GM11168 (cell line): ENCODE results near the gene RPL7L1.
"Not testable (repeated sequence)": the region's sequence is repeated elsewhere in the genome, so short reads cannot be mapped to it uniquely, and the experiment has no call there.

ENCODE experiments used
- in situ Hi-C: fragments of 300-500 bp; cut with MboI; formaldehyde crosslinking; loops from one replicate; pipeline ENCODE4 v1.12.0; 2022; ENCODE audit warnings: low sequenced_read_pairs; ENCODE audit not compliant: unreplicated experiment

RPL7L1 gene

DNA sequence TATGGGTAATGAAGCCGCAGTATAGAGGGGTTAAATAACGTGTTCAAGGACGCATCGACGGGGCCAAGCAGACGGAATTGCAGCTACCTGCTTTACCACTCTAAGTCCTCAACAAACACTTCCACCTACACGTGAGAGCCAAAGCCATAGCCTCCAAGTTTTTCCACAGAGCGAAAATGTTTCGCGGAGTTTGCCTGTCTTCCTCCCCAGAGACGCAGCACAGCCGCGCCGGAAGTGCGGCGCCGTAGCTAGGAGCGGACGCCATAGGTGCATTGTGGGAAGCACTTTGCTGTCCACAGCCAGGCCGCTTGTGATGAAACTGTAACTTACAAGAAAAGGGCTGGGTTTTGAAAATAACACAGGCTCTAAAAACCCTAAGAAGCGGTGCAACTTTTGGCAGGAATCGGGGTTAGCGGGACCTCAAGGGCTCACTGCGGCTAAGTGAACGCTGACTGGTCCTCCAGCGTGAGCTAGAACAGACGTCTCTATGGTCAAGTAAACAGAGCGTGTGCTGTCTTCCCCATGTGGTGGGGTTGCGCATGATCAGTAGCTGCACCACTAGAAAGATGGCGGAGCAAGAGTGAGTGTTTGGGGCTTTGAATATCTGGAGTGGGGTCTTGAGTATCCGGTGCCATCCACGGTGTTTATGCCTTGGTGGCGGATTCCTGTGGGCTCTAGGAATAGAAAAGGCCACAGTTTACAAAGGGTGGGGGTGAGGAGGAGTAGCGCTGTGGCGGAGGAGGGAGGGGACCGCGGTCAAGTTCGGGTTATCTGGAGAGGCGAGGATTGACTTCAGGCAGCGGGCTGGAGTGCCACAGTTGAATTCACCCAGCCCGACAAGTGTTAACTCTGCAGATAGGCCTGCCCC lies at the start of gene RPL7L1:
TSS of gene RPL7L1 (plus strand) at position 245 of the 868 bp plus-strand sequence. CDS start at position 540, 295 bp downstream.
- in situ Hi-C loops, result loop anchor here (10.0 kb wide), 1 partner anchor 215 kb away; no protein-coding TSS in a partner anchor

DNA sequence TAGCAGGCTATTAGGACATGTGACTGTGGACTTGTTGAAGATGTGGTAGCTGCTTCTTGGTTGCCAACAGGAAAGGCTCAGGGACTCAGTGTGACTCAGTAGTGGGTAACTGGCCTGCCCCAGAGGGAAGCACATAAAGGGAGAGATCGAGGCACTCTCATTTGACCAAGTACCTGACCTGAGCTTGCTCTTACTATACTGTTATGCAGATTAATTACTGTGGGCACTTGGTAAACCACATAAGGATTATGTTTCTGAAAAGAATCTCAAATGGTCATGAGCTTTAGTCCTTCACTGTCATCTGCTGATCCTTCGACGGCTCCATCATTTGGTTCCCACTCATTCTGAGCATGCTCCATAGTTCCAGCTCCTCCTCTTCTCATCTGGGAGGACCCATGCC lies 48.2 kb upstream of the RPL7L1 start:
- in situ Hi-C loops, result no loop called here

DNA sequence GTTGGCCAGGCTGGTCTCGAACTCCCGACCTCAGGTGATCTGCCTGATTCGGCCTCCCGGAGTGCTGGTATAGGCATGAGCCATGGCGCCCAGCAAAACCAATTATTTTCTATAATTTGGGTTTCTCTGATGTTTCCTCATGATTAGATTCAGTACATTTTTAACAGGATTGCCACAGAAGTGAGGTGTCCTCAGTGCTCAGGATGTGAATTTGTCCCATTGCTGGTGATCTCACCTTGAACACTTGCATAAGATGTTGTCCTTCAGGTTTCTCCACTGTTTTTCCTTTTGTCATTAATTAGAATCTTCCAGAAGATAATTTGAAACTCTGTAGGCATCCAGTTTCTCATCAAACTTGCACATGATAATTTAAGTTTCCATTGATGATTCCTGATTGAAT lies 45.4 kb upstream of the RPL7L1 start:
- in situ Hi-C loops, result no loop called here

DNA sequence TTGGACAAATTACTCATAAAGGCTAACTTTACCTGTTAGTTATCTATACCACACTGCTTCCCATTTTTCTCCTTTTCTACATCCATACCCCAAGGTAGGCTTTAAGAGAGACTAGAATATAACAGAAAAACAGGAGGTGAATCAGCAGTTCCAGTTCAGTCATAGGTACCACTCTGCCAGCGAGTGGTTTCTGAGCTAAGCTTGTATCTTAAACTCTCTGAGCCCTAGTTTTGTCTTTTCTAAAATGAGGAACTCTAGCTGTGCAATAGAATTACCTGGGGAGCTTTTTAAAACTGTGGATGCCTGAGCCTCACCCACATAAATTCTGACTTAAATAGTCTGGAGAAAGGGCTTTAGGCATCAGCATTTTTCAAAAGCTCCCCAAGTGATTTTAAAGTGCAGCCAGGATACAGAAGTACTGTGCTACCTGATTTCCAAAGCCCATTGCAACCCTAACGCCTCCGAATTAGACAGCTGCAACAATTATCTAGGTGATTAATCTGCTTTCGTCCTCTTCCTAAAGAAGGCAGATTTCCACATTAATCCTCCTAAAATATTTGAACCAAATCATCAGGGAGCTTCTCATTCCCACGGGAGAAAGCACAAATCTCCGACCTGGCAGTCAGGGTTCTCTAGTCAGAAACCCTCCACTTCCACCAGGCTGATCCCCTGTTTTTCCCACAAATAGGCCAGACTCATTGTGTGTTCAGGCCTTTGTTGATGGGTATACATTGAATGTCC lies 37.4 kb upstream of the RPL7L1 start:
- in situ Hi-C loops, result no loop called here

DNA sequence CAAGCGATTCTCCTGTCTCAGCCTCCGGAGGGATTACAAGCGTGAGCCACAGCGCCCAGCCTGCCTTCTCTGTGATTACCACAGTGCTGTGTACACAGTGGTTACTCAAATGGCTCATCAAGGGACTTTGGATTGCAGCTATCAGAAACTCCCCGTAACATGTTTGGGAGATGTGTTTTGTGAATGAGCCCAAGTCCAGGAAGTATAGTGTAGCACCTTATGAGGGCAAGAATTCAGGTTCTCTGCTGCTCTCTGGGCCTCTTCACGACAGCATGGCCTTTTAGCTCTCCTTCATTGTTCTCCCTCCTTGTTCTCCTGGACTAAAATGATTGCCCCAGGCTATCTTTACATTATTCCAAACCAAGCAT lies 34.1 kb upstream of the RPL7L1 start:
- in situ Hi-C loops, result no loop called here

DNA sequence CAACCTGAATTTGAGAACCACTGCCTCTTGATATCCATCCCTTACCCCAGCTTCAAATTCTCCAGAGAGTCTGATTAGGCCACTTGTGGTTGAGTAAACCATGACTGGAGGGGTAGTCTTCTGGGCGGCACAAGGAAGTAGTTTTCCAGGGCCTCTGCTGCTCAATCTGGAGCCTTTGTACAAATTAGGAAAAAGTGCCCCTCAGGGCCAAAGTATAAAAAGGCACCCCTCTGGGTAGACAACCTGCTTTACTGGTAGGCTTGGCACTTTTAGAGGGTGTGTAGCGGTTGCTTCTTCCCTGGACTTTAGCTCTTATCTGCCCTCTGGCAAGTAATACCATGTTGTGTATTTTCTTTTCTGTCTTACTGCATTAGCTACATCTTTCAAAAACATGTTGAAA lies 32.9 kb upstream of the RPL7L1 start:
- in situ Hi-C loops, result no loop called here

DNA sequence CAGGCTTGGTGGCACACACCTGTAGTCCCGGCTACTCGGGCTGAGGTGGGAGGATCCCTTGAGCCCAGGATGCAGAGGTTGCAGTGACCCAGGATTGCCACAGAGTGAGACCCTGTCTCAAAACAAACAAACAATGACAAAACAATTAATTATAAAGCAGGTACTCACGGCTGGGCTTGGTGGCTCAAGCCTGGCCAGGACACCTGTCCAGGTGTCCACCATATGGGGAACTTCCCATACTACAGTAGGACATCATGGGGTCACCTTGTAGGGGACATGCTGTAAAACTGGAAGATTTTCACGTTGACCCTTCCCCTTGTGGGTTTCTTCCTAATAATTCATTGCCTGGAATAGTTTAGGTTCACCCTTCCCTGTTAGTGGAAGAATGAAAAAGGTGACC lies 30.7 kb upstream of the RPL7L1 start:
- in situ Hi-C loops, result no loop called here

DNA sequence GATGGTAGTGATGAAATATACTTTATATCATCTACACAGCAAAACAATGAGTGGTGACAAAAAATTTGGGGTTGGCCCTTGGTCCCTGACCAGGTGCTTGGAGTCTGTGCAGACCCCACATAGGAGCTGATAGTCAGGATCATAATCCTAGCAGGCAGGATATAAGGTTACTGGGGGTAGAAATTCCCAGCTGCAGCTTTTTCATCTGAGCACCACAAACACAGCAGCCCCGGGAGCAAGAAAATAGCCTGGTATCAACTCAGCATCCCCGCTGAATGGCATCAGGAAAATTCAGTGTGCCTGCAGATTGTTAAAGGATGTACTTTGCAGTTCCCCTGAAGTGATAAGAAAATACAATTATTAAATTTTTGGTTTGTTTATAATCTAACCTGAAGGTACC lies 27.8 kb upstream of the RPL7L1 start:
- in situ Hi-C loops, result no loop called here

DNA sequence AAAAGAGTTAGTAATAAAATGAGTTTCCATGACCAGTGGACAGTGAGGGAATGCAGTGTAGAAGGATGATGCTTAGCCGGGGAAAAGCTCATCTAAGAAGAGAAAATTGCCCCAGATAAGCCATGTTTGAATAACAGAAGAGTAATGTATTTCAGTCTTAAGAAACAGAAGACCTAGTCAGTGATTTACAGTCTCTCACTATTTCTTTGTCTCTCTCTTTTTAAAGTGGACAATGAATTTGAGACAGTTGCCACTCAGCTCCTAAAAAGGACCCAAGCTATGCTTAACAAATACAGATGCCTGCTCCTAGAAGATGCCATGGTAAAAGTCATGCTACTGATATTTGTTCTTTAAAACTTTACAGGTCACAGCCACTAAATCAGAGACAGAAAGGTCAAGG lies 19.4 kb upstream of the RPL7L1 start:
- in situ Hi-C loops, result no loop called here

DNA sequence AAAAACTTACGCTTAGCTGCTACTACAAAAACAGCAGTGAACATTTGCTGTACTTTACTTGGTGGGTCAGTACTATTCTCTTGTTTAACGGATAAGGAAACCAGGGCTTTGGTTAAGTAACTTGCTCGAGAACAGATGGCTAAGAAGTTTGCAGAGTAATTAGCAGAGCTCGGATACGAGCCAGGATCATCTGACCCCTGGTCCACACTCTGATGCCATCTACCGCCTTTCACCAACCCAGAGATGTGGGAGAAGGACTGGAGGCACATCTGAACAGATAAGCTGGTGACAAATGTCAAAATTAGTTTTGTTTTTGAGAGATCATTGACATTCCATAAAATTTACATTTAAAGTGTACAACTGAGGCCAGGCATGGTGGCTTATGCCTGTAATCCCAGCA lies 18.9 kb upstream of the RPL7L1 start:
- in situ Hi-C loops, result no loop called here

DNA sequence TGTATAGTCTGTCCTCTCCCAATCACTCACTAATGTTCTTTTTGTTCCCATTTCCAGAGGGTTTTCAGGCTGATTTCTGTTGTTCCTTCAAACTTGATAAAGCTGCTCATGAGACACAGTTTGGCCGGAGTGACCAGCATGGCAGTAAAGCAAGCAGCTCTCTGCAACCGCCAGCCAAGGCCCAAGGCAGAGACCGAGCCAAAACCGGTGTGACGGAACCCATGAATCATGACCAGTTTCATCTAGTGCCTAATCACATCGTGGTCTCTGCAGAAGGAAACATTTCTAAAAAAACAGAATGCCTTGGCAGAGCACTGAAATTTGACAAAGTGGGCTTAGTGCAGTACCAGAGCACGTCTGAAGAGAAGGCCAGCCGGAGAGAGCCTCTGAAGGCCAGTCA lies 14.8 kb upstream of the RPL7L1 start:
- in situ Hi-C loops, result no loop called here

DNA sequence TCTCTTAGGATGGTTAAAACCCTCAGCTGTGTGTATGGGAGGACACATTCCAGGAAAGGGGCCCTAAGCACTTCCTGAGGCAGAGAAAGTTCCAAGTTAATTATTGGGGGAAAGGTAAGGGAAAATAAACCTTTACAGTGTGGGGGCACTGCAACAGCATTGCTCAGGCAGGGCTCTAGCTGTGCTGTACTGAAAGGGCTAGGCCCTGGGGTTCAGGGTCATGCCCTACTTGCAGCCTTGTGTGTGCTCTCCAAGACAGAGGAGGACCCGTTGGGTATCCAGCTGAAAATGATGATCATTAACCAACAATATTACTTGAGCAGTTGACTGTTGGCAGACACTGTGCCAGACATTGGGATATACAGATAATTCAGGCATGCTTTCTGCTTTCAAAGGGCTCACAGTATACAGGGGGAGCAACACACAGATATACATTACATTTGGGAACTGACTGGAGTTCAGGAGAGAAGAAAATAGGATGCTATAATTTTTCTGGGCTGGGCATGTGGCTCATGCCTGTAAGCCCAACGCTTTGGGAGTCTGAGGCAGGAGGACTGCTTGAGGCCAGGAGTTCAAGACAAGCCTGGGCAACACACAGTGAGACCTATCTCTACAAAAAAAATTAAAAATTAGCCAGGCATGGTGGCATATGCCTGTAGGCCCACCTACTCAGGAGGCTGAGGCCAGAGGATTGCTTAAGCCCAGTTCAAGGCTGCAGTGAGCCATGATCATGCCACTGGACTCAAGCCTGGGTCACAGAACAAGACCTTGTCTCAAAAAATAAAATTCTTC lies 9.1 kb upstream of the RPL7L1 start:
- in situ Hi-C loops, result loop anchor here (10.0 kb wide), 1 partner anchor 206 kb away; no protein-coding TSS in a partner anchor

DNA sequence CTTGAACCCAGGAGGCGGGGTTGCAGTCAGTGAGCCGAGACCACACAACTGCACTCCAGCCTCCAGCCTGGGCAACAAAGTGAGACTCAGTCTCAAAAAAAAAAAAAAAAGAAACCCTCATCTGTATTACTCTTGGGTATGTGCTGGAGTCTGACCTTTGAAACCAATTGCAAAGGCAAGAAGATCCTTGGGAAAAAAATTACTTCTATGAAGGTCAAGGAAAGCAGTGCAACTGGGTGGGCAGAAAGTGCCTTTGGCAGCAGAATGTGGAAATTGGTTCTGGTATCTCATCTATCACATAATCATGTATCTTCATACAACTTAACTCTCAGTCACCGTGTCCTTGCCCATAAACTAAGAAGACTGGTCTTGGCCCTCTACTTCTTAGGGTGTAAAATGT lies 7.7 kb upstream of the RPL7L1 start:
- in situ Hi-C loops, result loop anchor here (10.0 kb wide), 1 partner anchor 207 kb away; no protein-coding TSS in a partner anchor

DNA sequence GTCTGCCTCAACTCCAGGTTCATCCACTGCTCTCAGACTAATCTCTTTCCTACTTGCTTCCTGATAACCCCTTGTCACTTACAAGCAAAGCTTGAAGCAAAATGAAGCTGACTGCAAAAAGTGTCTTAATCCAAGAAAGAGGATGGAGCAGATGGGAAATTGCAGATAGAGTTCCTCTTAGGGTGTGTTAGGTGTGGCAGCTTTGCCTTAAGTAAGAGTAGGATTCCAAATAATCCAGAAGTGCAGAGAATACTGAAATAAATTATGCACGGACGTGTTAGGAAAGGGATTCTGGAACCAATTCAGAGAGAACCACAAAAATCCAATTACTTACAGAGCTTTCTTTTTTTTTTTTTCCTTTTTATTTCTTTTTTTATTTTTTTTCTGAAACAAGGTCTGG lies 6.1 kb upstream of the RPL7L1 start:
- in situ Hi-C loops, result loop anchor here (10.0 kb wide), 1 partner anchor 209 kb away; no protein-coding TSS in a partner anchor

DNA sequence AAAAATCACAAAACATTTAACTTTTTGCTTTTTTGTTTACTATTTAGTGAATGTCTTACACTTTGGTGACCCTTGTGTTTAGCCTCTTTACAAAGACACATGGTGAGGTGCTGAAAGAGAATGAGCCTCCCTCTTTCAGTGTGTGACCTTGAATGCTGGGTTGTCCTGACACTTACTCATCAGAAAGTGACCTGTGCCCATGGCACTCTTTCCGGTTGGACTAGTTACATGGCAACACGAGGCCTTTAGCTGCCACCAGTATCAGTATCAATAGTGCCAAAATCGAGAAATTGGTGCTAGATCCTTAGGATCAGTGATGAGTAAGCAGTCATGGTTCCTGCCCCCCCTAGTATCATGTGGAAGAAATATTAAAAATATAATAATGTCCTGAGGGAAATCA lies 1.7 kb upstream of the RPL7L1 start:
- in situ Hi-C loops, result loop anchor here (10.0 kb wide), 1 partner anchor 213 kb away; no protein-coding TSS in a partner anchor

DNA sequence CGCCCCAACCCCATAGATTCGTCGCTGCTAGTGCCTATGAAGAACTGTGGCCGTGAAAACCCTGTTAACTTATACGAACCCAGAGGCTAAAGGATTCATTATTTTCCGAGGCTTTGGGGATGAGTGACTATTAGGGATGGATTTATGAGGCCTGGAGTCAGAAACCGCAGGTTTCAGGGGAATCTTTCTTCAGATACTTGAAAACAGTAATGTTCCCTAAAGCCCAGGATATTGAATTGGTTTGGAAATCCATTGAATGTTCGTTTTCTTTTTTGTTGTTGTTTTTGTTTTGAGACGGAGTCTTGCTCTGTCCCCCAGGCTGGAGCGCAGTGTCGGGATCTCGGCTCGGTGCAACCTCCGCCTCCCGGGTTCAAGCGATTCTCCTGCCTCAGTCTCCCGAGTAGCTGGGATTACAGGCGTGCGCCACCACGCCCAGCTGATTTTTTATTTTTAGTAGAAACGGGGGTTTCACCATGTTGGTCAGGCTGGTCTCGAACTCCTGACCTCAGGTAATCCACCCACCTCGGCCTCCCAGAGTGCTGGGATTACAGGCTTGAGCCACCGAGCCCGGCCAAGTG lies 913 bp downstream of the RPL7L1 start:
- in situ Hi-C loops, result not testable (repeated sequence)

DNA sequence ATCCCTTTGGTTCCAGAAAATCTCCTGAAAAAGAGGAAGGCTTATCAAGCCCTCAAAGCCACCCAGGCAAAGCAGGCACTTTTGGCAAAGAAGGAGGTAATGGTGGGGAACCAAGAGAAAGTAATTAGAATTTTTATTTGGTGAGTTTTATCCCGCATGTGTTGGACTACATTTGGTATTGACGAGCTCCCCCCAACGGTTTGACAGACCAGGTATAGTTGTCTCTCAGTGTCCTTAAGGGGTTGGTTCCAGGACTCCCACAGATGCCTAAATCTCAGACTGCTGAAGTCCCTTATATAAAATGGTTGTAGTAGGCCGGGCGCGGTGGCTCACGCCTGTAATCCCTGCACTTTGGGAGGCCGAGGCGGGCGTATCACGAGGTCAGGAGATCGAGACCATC lies 1.5 kb downstream of the RPL7L1 start:
- in situ Hi-C loops, result not testable (repeated sequence)

DNA sequence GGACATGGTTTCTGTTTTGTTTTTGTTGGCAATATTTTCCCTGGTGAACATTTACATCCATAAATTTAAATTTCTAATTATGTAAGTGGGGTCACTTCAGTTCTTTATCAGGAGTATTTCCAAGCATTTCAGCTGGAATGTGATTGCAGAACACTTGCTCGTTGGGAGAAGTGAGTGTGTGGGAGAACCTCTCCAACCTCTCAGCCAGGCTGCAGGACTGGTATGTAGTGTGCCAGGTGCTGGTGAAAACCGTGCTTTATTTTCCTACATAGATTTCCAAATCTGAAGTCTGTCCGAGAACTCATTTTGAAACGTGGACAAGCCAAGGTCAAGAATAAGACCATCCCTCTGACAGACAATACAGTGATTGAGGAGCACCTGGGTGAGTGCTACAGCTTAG lies 6.3 kb downstream of the RPL7L1 start:
- in situ Hi-C loops, result no loop called here

DNA sequence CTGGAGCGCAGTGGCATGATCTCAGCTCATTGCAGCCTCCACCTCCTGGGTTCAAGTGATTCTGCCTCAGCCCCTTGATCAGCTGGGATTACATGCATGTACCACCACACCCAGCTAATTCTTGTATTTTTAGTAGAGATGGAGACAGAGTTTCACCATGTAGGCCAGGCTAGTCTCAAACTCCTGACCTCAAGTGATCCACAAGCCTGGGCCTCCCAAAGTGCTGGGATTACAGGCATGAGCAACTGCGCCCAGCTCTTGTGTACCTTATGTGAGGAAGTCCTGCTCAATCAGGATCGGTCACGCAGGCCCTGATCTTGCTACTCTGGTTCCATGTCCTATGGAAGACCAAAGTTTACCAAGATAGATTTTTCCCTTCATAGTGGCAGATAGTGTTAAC lies 8.8 kb downstream of the RPL7L1 start:
- in situ Hi-C loops, result not testable (repeated sequence)

DNA sequence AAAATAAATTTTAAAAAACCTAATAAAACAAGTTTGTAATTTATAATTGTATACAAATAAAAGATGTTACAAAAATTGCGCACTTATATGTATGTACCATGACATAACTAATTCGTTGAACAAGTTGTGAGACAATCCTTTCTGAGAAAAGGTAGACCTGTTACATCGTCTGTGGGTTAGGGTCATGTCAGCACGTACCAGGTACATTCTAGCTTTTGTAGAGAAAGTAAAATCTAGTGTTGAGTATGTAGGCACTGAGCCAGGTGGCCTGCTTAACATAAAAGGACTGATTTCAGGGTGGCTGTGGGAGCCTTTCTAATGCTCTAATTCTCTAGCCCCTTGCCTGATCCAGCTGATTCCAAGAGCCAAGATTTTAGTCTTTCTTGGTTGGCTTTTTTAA lies 10.4 kb downstream of the RPL7L1 start:
- in situ Hi-C loops, result no loop called here
